SH-SY5Y (cell line): ENCODE measurements around the gene PDE5A.

Experiments
- GATA2 ChIP-seq: IDR thresholded peaks from 2 replicates; pipeline ENCODE4 v1.6.1; 2011; ENCODE audit warnings: mild to moderate bottlenecking, low read depth, low read length
- GATA3 ChIP-seq: IDR thresholded peaks from 2 replicates; pipeline ENCODE4 v1.6.1; 2011; ENCODE audit warnings: low read depth, mild to moderate bottlenecking, low read length, moderate library complexity

- no peak for TF ChIP-seq GATA2
- TF ChIP-seq GATA3, result no peak
These were observed 24.3 kb downstream of the PDE5A start for GRCh38 chr4:119604266-119604665.
